Retinal pigment epithelial cell (primary cell): ENCODE data around the gene RPS10.

Experiments
- DNase-seq: peaks from one replicate; pipeline ENCODE4 v3.0.0-alpha.2; 2010; ENCODE audit warnings: low read depth
- H3K4me3 ChIP-seq: 2 replicates; pipeline ENCODE4 v1.5.1; 2011; ENCODE audit warnings: mild to moderate bottlenecking, low read length, control low read depth, moderate library complexity
- CTCF ChIP-seq: conservative IDR thresholded peaks from 2 replicates; pipeline ENCODE4 v1.5.1; 2011; ENCODE audit warnings: low read depth, low read length, control low read depth, inconsistent platforms

Gene RPS10

GRCh38 chr6:34468378-34468892 lies 42.6 kb upstream of the RPS10 start:
- H3K4me3 ChIP-seq: no peak overlapping the region
- TF ChIP-seq CTCF: no peak
- no peak for DNase-seq

- H3K4me3 ChIP-seq: peak overlapping the region; percentile 47
- no peak for DNase-seq
- TF ChIP-seq CTCF: no peak
These were observed 40.6 kb upstream of the RPS10 start for GRCh38 chr6:34466242-34467185.

GRCh38 chr6:34465531-34466241 lies 39.8 kb upstream of the RPS10 start, which contains the start of gene PACSIN1:
Gene PACSIN1, plus strand, starts transcription at chr6:34466076. Its CDS starts 60,230 bp downstream, at chr6:34526306.
- DNase-seq: no peak
- TF ChIP-seq CTCF: no peak
- peak within 1 kb of the TSS; percentile 47 for H3K4me3 ChIP-seq

GRCh38 chr6:34463849-34464248 lies 38.0 kb upstream of the RPS10 start:
- no peak overlapping the region for H3K4me3 ChIP-seq
- DNase-seq: no peak
- TF ChIP-seq CTCF: no peak

- H3K4me3 ChIP-seq: no peak overlapping the region
- no peak for TF ChIP-seq CTCF
- no peak for DNase-seq
These were observed 37.4 kb upstream of the RPS10 start for GRCh38 chr6:34463299-34463698.

GRCh38 chr6:34462551-34462971 lies 36.7 kb upstream of the RPS10 start:
- H3K4me3 ChIP-seq: no peak overlapping the region
- no peak for TF ChIP-seq CTCF
- DNase-seq: no peak
